WTC11 (cell line): ENCODE data around the gene WNK3. TPM values are rescaled to one million over a fixed set of nuclear protein-coding genes. Genes with fewer than 3 reads are reported as not detected.
A peak's percentile ranks its signal among the peaks of the same experiment; 100 is the strongest.

Experiments used
- ATAC-seq: fragments of 200-7000 bp; cut with Tn5 transposase; 2 replicates; pipeline ENCODE4 v1.10.0; 2021; ENCODE audit warnings: mild to moderate bottlenecking, moderate library complexity
- Bru-seq: library from RNA; stranded (reverse); fragments of 400-500 nt; gene quantifications from one replicate; lab custom pipeline; 2021; lab: Mats Ljungman, UMichigan
- CTCF ChIA-PET: fragments of 300-600 bp; sonication (Branson Sonifier 250); formaldehyde crosslinking; loops from one replicate; lab custom pipeline; 2021; ENCODE audit warnings: antibody characterized with exemption; lab: Charles Lee
- POLR2A ChIA-PET: fragments of 350-600 bp; sonication (Branson Sonifier 250); formaldehyde crosslinking; loops from one replicate; lab custom pipeline; 2021; ENCODE audit warnings: antibody characterized with exemption; lab: Charles Lee
- DNase-seq: peaks from one replicate; pipeline ENCODE4 v3.0.0; 2021; ENCODE audit warnings: low spot score
- H3K27ac Mint-ChIP-seq: 2 replicates; pipeline ENCODE4 v1.8.0; 2021; ENCODE audit warnings: mixed read lengths
- H3K27me3 Mint-ChIP-seq: 2 replicates; pipeline ENCODE4 v1.8.0; 2021; ENCODE audit warnings: low read depth, mild to moderate bottlenecking, moderate library complexity, mixed read lengths
- H3K36me3 Mint-ChIP-seq: 2 replicates; pipeline ENCODE4 v1.8.0; 2021; ENCODE audit warnings: mixed read lengths
- H3K4me1 Mint-ChIP-seq: 2 replicates; pipeline ENCODE4 v1.8.0; 2022; ENCODE audit warnings: mixed read lengths
- H3K4me3 Mint-ChIP-seq: 2 replicates; pipeline ENCODE4 v1.8.0; 2021; ENCODE audit warnings: mild to moderate bottlenecking, moderate library complexity, mixed read lengths
- H3K9me3 Mint-ChIP-seq: 2 replicates; pipeline ENCODE4 v1.8.0; 2021; ENCODE audit warnings: mixed read lengths
- AR ChIP-seq: fragments of 250-450 bp; sonication (Bioruptor Pico); IDR thresholded peaks from 2 replicates; pipeline ENCODE4 v1.9.0; 2021; ENCODE audit warnings: mild to moderate bottlenecking
- ATF6 ChIP-seq: sonication (generic); formaldehyde crosslinking; IDR thresholded peaks from 2 replicates; pipeline ENCODE4 v1.8.1; 2023; ENCODE audit warnings: mild to moderate bottlenecking, missing genetic modification reagents
- CBFB ChIP-seq: sonication (generic); formaldehyde crosslinking; IDR thresholded peaks from 2 replicates; pipeline ENCODE4 v1.8.1; 2022; ENCODE audit warnings: mild to moderate bottlenecking, low read depth, missing genetic modification reagents
- FOXP1 ChIP-seq: sonication (generic); formaldehyde crosslinking; IDR thresholded peaks from 2 replicates; pipeline ENCODE4 v1.8.0; 2022; ENCODE audit warnings: missing genetic modification reagents, mild to moderate bottlenecking, moderate library complexity, borderline replicate concordance
- HMGA2 ChIP-seq: fragments of 250-450 bp; sonication (Bioruptor Pico); IDR thresholded peaks from 2 replicates; pipeline ENCODE4 v1.4.0; 2021; ENCODE audit warnings: mild to moderate bottlenecking, moderate library complexity
- HMGXB4 ChIP-seq: sonication (generic); formaldehyde crosslinking; IDR thresholded peaks from 2 replicates; pipeline ENCODE4 v1.8.1; 2023; ENCODE audit warnings: mild to moderate bottlenecking, moderate library complexity, missing genetic modification reagents
- IRF1 ChIP-seq: sonication (generic); formaldehyde crosslinking; IDR thresholded peaks from 2 replicates; pipeline ENCODE4 v1.8.0; 2023; ENCODE audit warnings: missing genetic modification reagents
- MXD4 ChIP-seq: fragments of 250-450 bp; sonication (Bioruptor Pico); IDR thresholded peaks from 2 replicates; pipeline ENCODE4 v1.8.0; 2021; ENCODE audit warnings: mild to moderate bottlenecking, moderate library complexity, borderline replicate concordance
- NFYB ChIP-seq: sonication (generic); formaldehyde crosslinking; conservative IDR thresholded peaks from 2 replicates; pipeline ENCODE4 v1.8.0; 2022; ENCODE audit warnings: low read depth, missing genetic modification reagents
- ZNF121 ChIP-seq: sonication (generic); formaldehyde crosslinking; IDR thresholded peaks from 2 replicates; pipeline ENCODE4 v1.8.0; 2023; ENCODE audit warnings: missing genetic modification reagents
- ZNF138 ChIP-seq: sonication (generic); formaldehyde crosslinking; conservative IDR thresholded peaks from 2 replicates; pipeline ENCODE4 v1.8.1; 2022; ENCODE audit warnings: mild to moderate bottlenecking, moderate library complexity, missing genetic modification reagents
- ZNF219 ChIP-seq: sonication (generic); formaldehyde crosslinking; IDR thresholded peaks from 2 replicates; pipeline ENCODE4 v1.8.0; 2023; ENCODE audit warnings: missing genetic modification reagents, mild to moderate bottlenecking, borderline replicate concordance
- ZNF263 ChIP-seq: sonication (generic); formaldehyde crosslinking; IDR thresholded peaks from 2 replicates; pipeline ENCODE4 v1.8.1; 2022; ENCODE audit warnings: low read depth, mild to moderate bottlenecking, moderate library complexity, missing genetic modification reagents
- ZNF396 ChIP-seq: fragments of 250-450 bp; sonication (Bioruptor Pico); IDR thresholded peaks from 2 replicates; pipeline ENCODE4 v1.8.0; 2021; ENCODE audit warnings: mild to moderate bottlenecking, moderate library complexity, borderline replicate concordance
- ZNF532 ChIP-seq: fragments of 250-450 bp; sonication (Bioruptor Pico); IDR thresholded peaks from 2 replicates; pipeline ENCODE4 v1.9.0; 2021; ENCODE audit warnings: mild to moderate bottlenecking, borderline replicate concordance
- long read RNA-seq, 3 experiments: library from RNA in 1 of 3; library from capped mRNA in 1 of 3; library from polyadenylated mRNA in 1 of 3; unstranded in 2 of 3; stranded (forward) in 1 of 3; transcript quantifications; one replicate each; pipeline ENCODE4 v2.0.0, GENCODE V29; 2021
- total RNA-seq: library from RNA; stranded (reverse); gene quantifications from 3 replicates; pipeline ENCODE4 v1.2.3, GENCODE V29; 2021

WNK3 gene
- total RNA-seq (24.3 to 27.5 TPM (median 27.5 TPM) in 3 replicates), Bru-seq, nascent RNA (percentile 62 among the genes with signal in this experiment)
- long read RNA-seq, experiment 1, partial matches to known transcripts, result 9 of 45 reads
- long read RNA-seq, experiment 1, other reads (novel, unspliced or antisense), result 36 of 45 reads
- long read RNA-seq, experiment 2, partial matches to known transcripts, result 1 of 13 reads
- long read RNA-seq, experiment 2, other reads (novel, unspliced or antisense), result 12 of 13 reads
- long read RNA-seq, experiment 3, partial matches to known transcripts, result 2 of 6 reads
- long read RNA-seq, experiment 3, other reads (novel, unspliced or antisense), result 4 of 6 reads

GRCh38 chrX:54357414-54358377 lies at the start of gene WNK3:
TSS of gene WNK3 (minus strand) at chrX:54358046.
- peak; percentile 76 for ATAC-seq
- peak; percentile 88 for DNase-seq
- H3K27ac Mint-ChIP-seq, result peak within 1 kb of the TSS; percentile 100
- H3K4me1 Mint-ChIP-seq, result peaks cover 35% of the 10 kb centered on the region
- H3K4me3 Mint-ChIP-seq, result peak within 1 kb of the TSS; percentile 94
- POLR2A ChIA-PET, result no interaction called here
- no peaks in the 10 kb centered on the region; the same call in 1 of the 2 replicates for H3K27me3 Mint-ChIP-seq
- H3K36me3 Mint-ChIP-seq, result peaks cover 4% of the 10 kb centered on the region
- CTCF ChIA-PET, result no interaction called here
- no peak for TF ChIP-seq ZNF219 (CRISPR knock-in tag)
- no peak for TF ChIP-seq AR (CRISPR knock-in tag)
- no peak for TF ChIP-seq ZNF396 (CRISPR knock-in tag)
- TF ChIP-seq ZNF263 (CRISPR knock-in tag), result no peak
- no peak for TF ChIP-seq ZNF121
- TF ChIP-seq IRF1, result no peak
- no peak for TF ChIP-seq FOXP1 (CRISPR knock-in tag)
- no peak for TF ChIP-seq MXD4
- H3K9me3 Mint-ChIP-seq, result peaks cover 2% of the 10 kb centered on the region

- H3K9me3 Mint-ChIP-seq, result no peaks in the 10 kb centered on the region
- no peaks in the 10 kb centered on the region for H3K4me1 Mint-ChIP-seq
- no peak overlapping the region for H3K4me3 Mint-ChIP-seq
- ChIA-PET POLR2A (no interaction called here), CTCF (no interaction called here)
- ATAC-seq, result no peak
- no peak for DNase-seq
- H3K27me3 Mint-ChIP-seq, result no peaks in the 10 kb centered on the region
- H3K36me3 Mint-ChIP-seq, result no peaks in the 10 kb centered on the region
- no peak overlapping the region for H3K27ac Mint-ChIP-seq
- no peak for TF ChIP-seq ZNF138 (CRISPR knock-in tag)
- TF ChIP-seq ZNF396 (CRISPR knock-in tag), result no peak
- no peak for TF ChIP-seq HMGXB4
- no peak for TF ChIP-seq NFYB (CRISPR knock-in tag)
- TF ChIP-seq ZNF532, result no peak
- TF ChIP-seq ATF6 (CRISPR knock-in tag), result no peak
- no peak for TF ChIP-seq HMGA2 (CRISPR knock-in tag)
- no peak for TF ChIP-seq CBFB (CRISPR knock-in tag)
Measured at GRCh38 chrX:54407266-54407665, 49.4 kb upstream of the WNK3 start.
